NCI-H774 (cell line): ENCODE measurements around the gene TP53I13.

Experiments
- DNase-seq: peaks from one replicate; lab custom pipeline; 2025; lab: John Stamatoyannopoulos, UW

Gene TP53I13

GRCh38 chr17:29593591-29594518 lies 25.4 kb downstream of the TP53I13 start:
- no peak for DNase-seq

DNA sequence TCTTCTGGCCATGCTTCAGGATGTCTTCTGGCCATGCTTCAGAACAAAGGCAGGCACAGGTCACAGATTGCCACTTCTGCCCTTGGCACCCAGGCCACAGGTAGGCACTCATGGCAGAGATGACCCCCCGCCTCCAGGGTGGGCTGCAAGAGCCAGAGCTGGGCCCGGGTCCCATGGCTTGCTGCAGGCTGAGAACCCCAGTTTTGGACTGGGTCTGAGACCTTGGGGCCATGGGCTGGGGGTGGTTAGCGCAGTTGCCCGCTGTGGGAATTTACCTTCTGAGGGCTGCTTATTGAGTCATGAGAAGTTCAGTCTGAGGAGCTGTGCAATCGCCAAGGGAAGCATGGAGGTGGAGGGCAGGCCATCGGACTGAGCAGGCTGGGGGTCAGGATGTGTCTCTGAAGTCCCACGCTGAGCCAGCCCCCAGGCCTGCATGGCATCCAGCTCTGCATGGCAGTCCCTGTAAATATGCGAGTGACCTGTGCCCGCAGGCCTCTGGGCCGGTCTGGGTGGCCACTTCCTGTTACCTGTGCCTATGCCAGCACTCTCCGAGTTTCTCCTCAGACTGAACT lies 26.1 kb downstream of the TP53I13 start:
- no peak for DNase-seq

- no peak for DNase-seq
Measured at GRCh38 chr17:29595107-29595942, 26.8 kb downstream of the TP53I13 start.

GRCh38 chr17:29595943-29596774 lies 27.7 kb downstream of the TP53I13 start:
- DNase-seq: no peak

DNA sequence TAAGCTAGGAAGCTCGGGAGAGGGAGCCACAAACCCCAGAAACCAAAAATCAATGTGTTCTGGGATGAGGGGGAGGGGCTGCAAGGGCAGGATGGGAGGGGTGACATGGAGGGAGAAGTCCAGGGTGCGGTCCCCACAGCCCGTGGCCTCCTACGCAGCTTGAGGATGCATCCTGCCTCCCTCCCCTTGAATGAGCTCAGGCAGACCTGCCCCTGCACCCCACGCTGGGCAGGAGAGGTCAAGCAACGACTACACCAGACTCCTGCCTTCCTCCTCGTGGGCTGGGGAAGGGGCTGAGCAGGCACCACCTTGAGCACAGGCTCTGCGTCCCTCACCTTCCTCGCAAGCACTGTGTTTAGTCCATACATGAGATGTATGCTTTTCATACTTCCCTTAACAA lies 28.3 kb downstream of the TP53I13 start:
- no peak for DNase-seq

DNA sequence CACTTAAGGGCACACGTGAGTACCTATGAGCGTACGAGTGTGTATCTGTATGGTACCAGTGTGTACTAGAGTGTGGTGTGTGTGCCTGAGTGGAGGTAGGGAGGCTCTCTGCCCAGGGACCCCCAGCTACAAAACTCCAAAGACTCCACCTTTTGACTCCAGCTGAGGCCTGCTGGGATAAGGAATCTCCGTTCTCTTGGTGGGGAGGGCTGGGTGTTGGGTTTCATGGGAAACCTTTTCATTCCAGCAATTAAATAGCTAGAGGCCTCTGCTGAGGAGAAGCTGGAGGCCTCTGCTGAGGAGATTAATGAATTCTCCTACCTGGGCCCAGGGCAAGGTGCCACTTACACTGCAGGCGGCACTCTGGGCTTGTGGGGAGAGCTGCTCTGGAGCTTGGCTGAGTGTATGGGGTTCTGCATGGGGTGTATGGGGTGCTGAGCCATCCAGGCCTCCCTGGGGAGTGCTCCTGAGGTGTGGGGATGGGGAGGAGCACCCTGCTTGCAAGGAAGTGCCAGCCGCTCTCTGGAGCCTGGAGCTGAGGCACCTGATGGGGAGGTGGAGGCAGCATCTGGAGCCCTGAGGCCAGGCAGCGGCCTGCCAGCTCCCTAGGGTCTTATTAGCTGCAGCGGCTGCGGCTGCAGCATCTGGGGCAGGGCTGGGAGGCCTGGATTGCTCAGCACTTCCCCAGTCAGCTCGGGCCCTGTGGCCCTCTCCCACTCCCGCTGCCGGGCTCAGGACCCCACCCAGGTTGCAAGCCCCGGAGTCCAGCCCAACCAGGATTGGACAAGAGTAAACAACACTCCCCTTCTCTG lies 29.1 kb downstream of the TP53I13 start:
- no peak for DNase-seq

GRCh38 chr17:29603109-29603674 lies 34.7 kb downstream of the TP53I13 start:
- no peak for DNase-seq

DNA sequence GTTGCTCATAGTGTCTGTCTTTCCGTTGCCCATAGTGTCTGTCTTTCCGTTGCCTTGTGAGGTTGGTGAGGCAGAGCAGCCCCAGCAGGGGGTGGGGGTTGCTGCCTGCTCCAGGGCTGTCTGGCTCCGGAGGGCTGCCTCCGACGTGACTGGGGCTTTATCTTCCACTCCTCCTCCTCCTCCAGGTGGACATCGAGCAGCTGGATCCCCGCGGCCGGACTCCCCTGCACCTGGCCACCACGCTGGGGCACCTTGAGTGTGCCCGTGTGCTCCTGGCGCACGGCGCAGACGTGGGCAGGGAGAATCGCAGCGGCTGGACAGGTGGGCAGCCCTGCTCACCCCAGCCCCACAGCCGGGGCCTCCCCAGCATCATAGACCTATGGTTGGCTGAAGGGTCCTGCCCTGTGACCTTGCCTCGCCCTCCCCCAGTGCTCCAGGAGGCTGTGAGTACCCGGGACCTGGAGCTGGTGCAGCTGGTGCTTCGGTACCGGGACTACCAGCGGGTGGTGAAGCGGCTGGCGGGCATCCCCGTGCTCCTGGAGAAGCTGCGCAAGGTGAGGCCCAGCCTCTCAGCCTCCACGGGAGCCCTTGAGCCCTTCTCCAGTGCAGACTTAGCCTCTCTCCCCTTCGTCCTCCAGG lies 39.2 kb downstream of the TP53I13 start:
- DNase-seq: no peak

- DNase-seq: no peak
Measured at GRCh38 chr17:29608986-29609385, 40.5 kb downstream of the TP53I13 start.

- DNase-seq: no peak
Measured at GRCh38 chr17:29610395-29610794, 41.9 kb downstream of the TP53I13 start.

GRCh38 chr17:29611351-29612093 lies 43.0 kb downstream of the TP53I13 start:
- no peak for DNase-seq

GRCh38 chr17:29612094-29612403 lies 43.5 kb downstream of the TP53I13 start:
- no peak for DNase-seq

- no peak for DNase-seq
Measured at GRCh38 chr17:29612404-29613280, 44.1 kb downstream of the TP53I13 start.

DNA sequence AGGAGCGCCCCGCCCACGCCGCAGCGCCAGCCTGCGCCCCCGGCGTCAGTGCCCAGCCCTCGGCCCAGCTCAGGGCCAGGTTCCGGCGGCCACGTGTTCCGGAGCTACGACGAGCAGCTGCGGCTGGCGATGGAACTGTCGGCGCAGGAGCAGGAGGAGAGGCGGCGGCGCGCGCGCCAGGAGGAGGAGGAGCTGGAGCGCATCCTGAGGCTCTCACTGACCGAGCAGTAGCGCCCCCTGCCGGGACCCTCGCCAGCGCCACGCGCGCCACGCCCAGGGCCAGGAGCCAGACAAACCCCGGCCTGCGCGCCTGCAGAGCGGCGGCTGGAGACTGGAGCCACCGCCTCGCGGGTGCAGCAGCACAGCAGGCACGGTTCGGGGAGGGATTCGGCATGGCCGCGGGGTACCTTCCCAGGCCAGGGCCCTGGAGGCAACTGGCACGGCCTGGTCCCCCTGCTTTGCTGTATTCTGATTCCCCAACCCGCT lies 44.9 kb downstream of the TP53I13 start:
- no peak for DNase-seq

- no peak for DNase-seq
Measured at GRCh38 chr17:29613856-29614255, 45.4 kb downstream of the TP53I13 start.

DNA sequence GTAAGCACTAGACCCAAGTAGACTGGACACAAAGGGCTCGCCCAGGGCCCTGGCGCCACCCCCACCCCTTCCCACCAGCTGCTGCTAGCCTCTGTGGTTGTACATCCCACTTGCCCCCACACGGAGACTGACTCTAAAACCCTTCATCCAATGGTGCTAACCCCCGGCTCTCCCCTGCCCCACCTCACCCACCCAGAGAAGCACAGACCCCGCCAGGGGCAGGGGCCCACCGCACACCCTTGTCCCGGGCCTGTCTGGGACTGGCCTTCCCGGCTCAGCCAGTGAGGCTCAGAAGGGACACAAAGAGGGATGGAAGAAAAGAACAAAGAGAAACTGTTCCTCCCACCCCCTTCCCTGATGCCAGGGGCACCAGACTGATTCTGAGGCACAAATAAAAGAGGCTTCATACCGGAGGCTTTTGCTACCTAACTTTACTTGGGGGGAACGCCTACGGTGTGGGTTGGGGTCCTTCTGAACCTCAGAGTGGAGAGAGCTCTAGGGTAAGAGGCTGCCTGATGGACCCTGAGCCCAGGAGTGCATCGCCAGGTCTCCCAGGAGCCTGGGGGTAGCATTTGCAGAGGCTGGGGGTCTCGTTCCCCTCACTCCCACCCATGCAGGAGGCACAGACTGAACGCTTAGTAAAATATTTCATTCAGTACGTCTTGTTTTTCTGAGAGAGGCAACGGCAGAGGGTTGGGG lies 46.0 kb downstream of the TP53I13 start:
- no peak for DNase-seq

GRCh38 chr17:29615048-29615385 lies 46.5 kb downstream of the TP53I13 start:
- no peak for DNase-seq
